ENCODE results near the gene GPR161.

GRCh38 chr1:168172250-168172915 is 35.7 kb upstream of the GPR161 start:
- TF ChIP-seq CTCF (IDR thresholded peaks at IDR 0.05) (no peak), POLR2A (IDR thresholded peaks at IDR 0.05) (no peak)

Measured in tibial nerve (tissue), 3 donors.